Heart left ventricle (tissue), 16 donors: ENCODE data around the gene COL19A1. TPM values are rescaled to one million over a fixed set of nuclear protein-coding genes. Genes with fewer than 3 reads are reported as not detected.

Experiments
- ATAC-seq, 4 donors: fragments of 200-7000 bp; cut with Tn5 transposase; one replicate each; pipeline ENCODE4 v1.9.1; 2020 to 2022; ENCODE audit warnings: moderate library complexity in 4 of 4, mild to moderate bottlenecking in 3 of 4, moderate number of reproducible peaks in 1 of 4
- DNase-seq, 5 donors: peaks; one replicate each; pipeline ENCODE4 v3.0.0-alpha.2; 2020
- H3K27ac ChIP-seq, 12 donors: fragments of 200-600 bp; sonication (generic) in 4 of 12; one replicate each; pipeline versions ENCODE4 v1.5.0 to v1.8.0; 2016 to 2022; ENCODE audit warnings: mild to moderate bottlenecking in 2 of 12
- H3K27me3 ChIP-seq, 9 donors: fragments of 200-600 bp; sonication (generic) in 2 of 9; one replicate each; pipeline versions ENCODE4 v1.5.1 to v1.8.0; 2016 to 2022; ENCODE audit warnings: mild to moderate bottlenecking in 3 of 9
- H3K36me3 ChIP-seq, 9 donors: fragments of 200-600 bp; sonication (generic) in 2 of 9; one replicate each; pipeline versions ENCODE4 v1.5.0 to v1.8.0; 2018 to 2022; ENCODE audit warnings: mild to moderate bottlenecking in 2 of 9
- H3K4me1 ChIP-seq, 12 donors: fragments of 200-600 bp; sonication (generic) in 4 of 12; one replicate each; pipeline versions ENCODE4 v1.5.0 to v1.8.0; 2016 to 2022; ENCODE audit warnings: mild to moderate bottlenecking in 3 of 12
- H3K4me3 ChIP-seq, 12 donors: fragments of 200-600 bp; sonication (generic) in 4 of 12; one replicate each; pipeline versions ENCODE4 v1.5.0 to v1.8.0; 2017 to 2022; ENCODE audit warnings: mild to moderate bottlenecking in 9 of 12, moderate library complexity in 4 of 12
- H3K9me3 ChIP-seq, 12 donors: fragments of 200-600 bp; sonication (generic) in 4 of 12; one replicate each; pipeline versions ENCODE4 v1.5.0 to v1.8.0; 2016 to 2022; ENCODE audit warnings: mild to moderate bottlenecking in 1 of 12
- POLR2A ChIP-seq, 2 donors: fragments of 450-650 bp; IDR thresholded peaks; one replicate each; pipeline ENCODE4 v1.6.1; 2017; ENCODE audit warnings: antibody characterized with exemption in 2 of 2, mild to moderate bottlenecking in 2 of 2, moderate library complexity in 2 of 2
- WGBS, 4 donors: extraction: QIAGEN DNeasy Blood & Tissue Kit in 2 of 4; methylation state at CpG; one replicate each; pipeline versions ENCODE4 v1.1.5 to v1.1.7; 2013 to 2018; 5-methylcytosine and 5-hydroxymethylcytosine counted together
- intact Hi-C, 10 donors: fragments of 100-400 bp; cut with DNase I; formaldehyde crosslinking; loops; one replicate each; pipeline versions ENCODE4 v1.11.1 to v1.14.2; 2022
- polyA plus RNA-seq, 2 donors: library from polyadenylated mRNA; stranded (reverse); fragments of 200-250 nt; gene quantifications; one replicate each; pipeline ENCODE4 v1.2.3, GENCODE V29; 2013
- total RNA-seq, 9 donors: library from RNA; depleted of rRNA in 2 of 9; stranded (reverse); fragments of >200 nt in 2 of 9; fragmentation: NEBNext Ultra II Directional in 3 of 9; extraction: Animal tissue kit (Norgen Biotek cat#: 25700) in 3 of 9; gene quantifications; one replicate each; pipeline versions ENCODE4 v1.1.0 to v1.2.4, GENCODE V29; 2016 to 2023
- TF ChIP-seq, protein P1 (sequence below), 12 donors: fragments of 200-600 bp; sonication (generic) in 4 of 12; IDR thresholded peaks; one replicate each; pipeline versions ENCODE4 v1.5.0 to v1.8.0; 2018 to 2022; ENCODE audit warnings: antibody characterized with exemption in 12 of 12, mild to moderate bottlenecking in 5 of 12
- donor health status: ischemic (EF 13 %, LVEDD 7.1; RV severe dilation, severe dysfunction).
- donor health status: healthy with polysubstance abuse.
- donor health status: DM: no; HTN: yes; CAD: no.
- donor health status: DM: no; HTN: no; CAD: no.
- donor health status: ischemic (EF 25% LVEDD 6.9; RV normal size, moderate dysfunction).
- donor health status: ischemic (EF 25% LVEDD 5.7; RV mildly dilated, moderate dysfunction).
- donor health status: healthy.
- donor health status: DM: yes; HTN: yes; CAD: no.
- donor health status: ischemic (EF 35%, LVEDD 5.7; RV mildly dilated, moderate dysfunction).
- donor health status: nonischemic (EF 11% LVEDD 7.7; RV severe dilation, severe dysfunction).
- donor health status: DM: yes; HTN: yes; CAD: no.
- donor health status: PGD.
- donor health status: ischemic (EF 29% LVEDD 5.4; RV normal size, mild dysfunction).
- donor health status: nonischemic (EF 23%, LVEDD 6.1; RV moderate dilation, normal function).

COL19A1 gene
- total and polyA plus RNA-seq, 11 donors = 0.69 to 4.6 (median 1.6) TPM

DNA sequence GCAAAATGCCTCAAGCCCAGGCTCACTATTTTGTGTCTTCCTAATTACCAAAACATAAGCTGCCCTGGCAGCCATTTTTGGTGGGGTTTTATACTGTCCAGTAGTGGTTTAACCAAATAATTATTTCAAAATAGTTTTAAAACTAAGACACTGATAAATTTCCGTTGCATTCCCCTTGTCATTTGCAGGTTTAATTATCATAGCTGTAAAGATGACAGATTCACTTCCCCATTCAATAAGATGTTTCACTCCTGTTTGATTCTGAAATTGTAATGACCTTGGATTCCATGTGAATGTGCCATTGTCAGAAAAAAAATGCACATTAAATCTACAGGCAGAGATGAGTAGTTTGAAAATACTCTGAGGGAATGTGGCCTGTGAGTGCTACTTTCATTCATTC lies 264.5 kb downstream of the COL19A1 start:
- Histone ChIP-seq H3K36me3 (no peaks in the 10 kb centered on the region), H3K9me3 (peaks cover 0 to 6% (median 0%) of the 10 kb centered on the region in 12 donors), H3K4me1 (no peaks in the 10 kb centered on the region), H3K27ac (no peak overlapping the region), H3K27me3 (no peaks in the 10 kb centered on the region), H3K4me3 (no peak overlapping the region)
- ATAC-seq (no peak), DNase-seq (no peak)
- WGBS, 4 donors = 77 to 86% (median 82%) methylated on average over 1 of the region's 1 CpG
- intact Hi-C loops = no loop called here
- TF ChIP-seq, protein P1, sequence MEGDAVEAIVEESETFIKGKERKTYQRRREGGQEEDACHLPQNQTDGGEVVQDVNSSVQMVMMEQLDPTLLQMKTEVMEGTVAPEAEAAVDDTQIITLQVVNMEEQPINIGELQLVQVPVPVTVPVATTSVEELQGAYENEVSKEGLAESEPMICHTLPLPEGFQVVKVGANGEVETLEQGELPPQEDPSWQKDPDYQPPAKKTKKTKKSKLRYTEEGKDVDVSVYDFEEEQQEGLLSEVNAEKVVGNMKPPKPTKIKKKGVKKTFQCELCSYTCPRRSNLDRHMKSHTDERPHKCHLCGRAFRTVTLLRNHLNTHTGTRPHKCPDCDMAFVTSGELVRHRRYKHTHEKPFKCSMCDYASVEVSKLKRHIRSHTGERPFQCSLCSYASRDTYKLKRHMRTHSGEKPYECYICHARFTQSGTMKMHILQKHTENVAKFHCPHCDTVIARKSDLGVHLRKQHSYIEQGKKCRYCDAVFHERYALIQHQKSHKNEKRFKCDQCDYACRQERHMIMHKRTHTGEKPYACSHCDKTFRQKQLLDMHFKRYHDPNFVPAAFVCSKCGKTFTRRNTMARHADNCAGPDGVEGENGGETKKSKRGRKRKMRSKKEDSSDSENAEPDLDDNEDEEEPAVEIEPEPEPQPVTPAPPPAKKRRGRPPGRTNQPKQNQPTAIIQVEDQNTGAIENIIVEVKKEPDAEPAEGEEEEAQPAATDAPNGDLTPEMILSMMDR (IDR thresholded peaks at IDR 0.05) = no peak
- no peak for TF ChIP-seq POLR2A (IDR thresholded peaks at IDR 0.05)

DNA sequence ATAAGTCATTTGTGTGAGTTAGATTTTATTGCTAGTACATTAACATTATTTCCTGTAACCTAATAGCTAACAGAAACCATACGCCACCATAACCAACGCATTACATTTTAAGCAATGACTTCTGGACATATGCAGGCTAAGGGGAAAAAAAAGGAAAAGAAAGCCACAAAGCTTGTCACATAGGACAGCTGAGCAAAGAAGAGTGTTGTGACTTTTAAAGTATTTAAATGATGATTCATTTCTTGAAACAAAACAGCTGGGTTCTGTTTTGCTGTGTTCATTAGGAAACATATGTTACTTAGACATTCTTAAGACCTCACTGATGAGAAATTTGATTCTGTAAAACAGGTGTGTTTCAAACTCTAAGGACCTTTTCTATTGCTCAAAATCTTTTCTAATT lies 265.2 kb downstream of the COL19A1 start:
- H3K36me3 ChIP-seq = no peaks in the 10 kb centered on the region
- H3K27me3 ChIP-seq = no peaks in the 10 kb centered on the region
- H3K9me3 ChIP-seq = peaks cover 0 to 6% (median 0%) of the 10 kb centered on the region in 12 donors
- no peak for ATAC-seq
- TF ChIP-seq, protein P1 (IDR thresholded peaks at IDR 0.05) = no peak
- no peak for TF ChIP-seq POLR2A (IDR thresholded peaks at IDR 0.05)
- intact Hi-C loops = no loop called here
- no peak for DNase-seq
- no peaks in the 10 kb centered on the region for H3K4me1 ChIP-seq
- no peak overlapping the region for H3K4me3 ChIP-seq
- 34 to 84% (median 79%) methylated on average over 2 of the region's 2 CpGs for WGBS, 4 donors
- no peak overlapping the region for H3K27ac ChIP-seq

DNA sequence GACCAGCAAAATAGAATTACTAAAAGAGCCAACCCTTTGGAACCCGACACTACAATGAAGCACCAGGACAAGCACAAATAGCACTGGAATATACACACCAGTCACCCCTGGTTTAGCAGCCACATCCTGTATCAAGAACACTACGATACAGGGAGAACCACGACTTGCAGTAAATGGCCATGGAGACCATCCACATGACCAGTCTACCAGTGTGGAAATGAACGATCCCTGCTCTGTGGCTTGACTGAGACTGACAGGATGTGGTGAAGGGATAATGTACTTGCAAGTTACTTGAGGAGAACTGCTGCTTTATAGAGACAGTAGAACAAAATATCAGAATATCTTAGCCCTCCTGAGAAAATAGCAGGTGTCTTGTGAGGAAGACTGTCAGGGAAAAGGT lies 266.9 kb downstream of the COL19A1 start:
- ATAC-seq (no peak), DNase-seq (no peak)
- intact Hi-C loops = no loop called here
- TF ChIP-seq, protein P1 (IDR thresholded peaks at IDR 0.05) = no peak
- no peak for TF ChIP-seq POLR2A (IDR thresholded peaks at IDR 0.05)
- Histone ChIP-seq H3K4me1 (no peaks in the 10 kb centered on the region), H3K36me3 (no peaks in the 10 kb centered on the region), H3K4me3 (no peak overlapping the region), H3K27me3 (no peaks in the 10 kb centered on the region), H3K27ac (no peak overlapping the region), H3K9me3 (peaks cover 0 to 3% (median 0%) of the 10 kb centered on the region in 12 donors)
- WGBS, 4 donors = 76 to 90% (median 84%) methylated on average over 4 of the region's 4 CpGs

DNA sequence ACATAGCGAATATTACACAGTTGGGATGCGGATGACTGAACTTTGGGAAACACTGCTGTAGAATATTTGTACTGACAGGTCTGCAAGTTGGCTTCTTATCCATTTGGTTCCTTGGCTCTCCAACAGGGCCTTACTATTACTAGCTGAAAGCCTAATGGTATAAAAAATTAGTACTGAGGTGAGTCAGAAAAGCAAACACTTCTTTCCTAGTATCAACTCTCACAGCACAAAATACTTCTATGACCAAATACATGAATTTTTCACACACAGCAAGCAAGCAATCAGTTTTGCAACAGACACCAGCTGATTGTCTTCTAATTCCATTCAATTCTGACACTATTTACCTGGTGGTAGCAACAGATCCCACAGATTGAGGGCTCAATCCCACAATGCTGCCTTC lies 268.2 kb downstream of the COL19A1 start:
- ATAC-seq = no peak
- no peak for DNase-seq
- no peaks in the 10 kb centered on the region for H3K36me3 ChIP-seq
- no peaks in the 10 kb centered on the region for H3K4me1 ChIP-seq
- TF ChIP-seq, protein P1 (IDR thresholded peaks at IDR 0.05) = no peak
- TF ChIP-seq POLR2A (IDR thresholded peaks at IDR 0.05) = no peak
- no peaks in the 10 kb centered on the region for H3K27me3 ChIP-seq
- intact Hi-C loops = no loop called here
- no peaks in the 10 kb centered on the region for H3K9me3 ChIP-seq
- no peak overlapping the region for H3K4me3 ChIP-seq
- WGBS, 4 donors = 94 to 95% (median 94%) methylated on average over 2 of the region's 2 CpGs
- H3K27ac ChIP-seq = no peak overlapping the region
